Naive thymus-derived CD4-positive, alpha-beta T cell (primary cell): Measurements from ENCODE around the gene MANSC1. TPM values are rescaled to one million over a fixed set of nuclear protein-coding genes. Genes with fewer than 3 reads are reported as not detected.

Experiments used
- ATAC-seq: fragments of 150-1000 bp; cut with Tn5 transposase; 2 replicates; pipeline ENCODE4 v1.10.0; 2021; ENCODE audit warnings: mild to moderate bottlenecking, moderate library complexity
- CTCF ChIA-PET: fragments of 350-600 bp; sonication (Branson Sonifier 250); formaldehyde crosslinking; loops from one replicate; lab custom pipeline; 2021; ENCODE audit warnings: antibody characterized with exemption; lab: Charles Lee
- POLR2A ChIA-PET: fragments of 350-600 bp; sonication (Branson Sonifier 250); formaldehyde crosslinking; loops from one replicate; lab custom pipeline; 2021; ENCODE audit warnings: antibody characterized with exemption, inconsistent platforms; lab: Charles Lee
- DNase-seq, 9 donors: peaks; one replicate each; pipeline versions ENCODE4 v3.0.0 to v3.0.0-alpha.2; 2020 to 2022; ENCODE audit warnings: mixed read lengths in 1 of 9
- H3K27ac ChIP-seq: one replicate; pipeline ENCODE4 v1.7.0; 2013; ENCODE audit warnings: mild to moderate bottlenecking, low read depth, low read length, moderate library complexity
- H3K27me3 ChIP-seq, 2 donors: one replicate each; pipeline ENCODE4 v1.7.0; 2013; ENCODE audit warnings: low read length in 2 of 2, mild to moderate bottlenecking in 2 of 2, moderate library complexity in 2 of 2; ENCODE audit not compliant: control insufficient read depth in 2 of 2, insufficient read depth in 2 of 2
- H3K36me3 ChIP-seq, 3 experiments: 1 replicate in 2 of 3; 2 replicates in 1 of 3; pipeline ENCODE4 v1.7.0; 2013; ENCODE audit warnings: low read length in 3 of 3, mild to moderate bottlenecking in 3 of 3, moderate library complexity in 1 of 3; ENCODE audit not compliant: insufficient read depth in 3 of 3, control insufficient read depth in 2 of 3
- H3K4me1 ChIP-seq, 2 donors: one replicate each; pipeline ENCODE4 v1.7.0; 2013; ENCODE audit warnings: low read length in 2 of 2, mild to moderate bottlenecking in 2 of 2, moderate library complexity in 1 of 2; ENCODE audit not compliant: control insufficient read depth in 2 of 2, insufficient read depth in 2 of 2
- H3K4me3 ChIP-seq: 2 replicates; pipeline ENCODE4 v1.7.0; 2013; ENCODE audit warnings: mild to moderate bottlenecking, low read length
- H3K9me3 ChIP-seq, 3 experiments: 1 replicate in 2 of 3; 2 replicates in 1 of 3; pipeline ENCODE4 v1.7.0; 2013; ENCODE audit warnings: low read length in 3 of 3; ENCODE audit not compliant: control insufficient read depth in 2 of 3
- H3K27ac Mint-ChIP-seq, 9 donors: one replicate each; pipeline ENCODE4 v1.8.0; 2020 to 2022; ENCODE audit warnings: mixed read lengths in 9 of 9, mild to moderate bottlenecking in 8 of 9, moderate library complexity in 5 of 9, inconsistent platforms in 2 of 9
- H3K27me3 Mint-ChIP-seq, 5 donors: one replicate each; pipeline ENCODE4 v1.8.0; 2021 to 2022; ENCODE audit warnings: mixed read lengths in 5 of 5, mild to moderate bottlenecking in 1 of 5
- H3K36me3 Mint-ChIP-seq, 5 donors: one replicate each; pipeline ENCODE4 v1.8.0; 2020 to 2022; ENCODE audit warnings: mixed read lengths in 5 of 5, mild to moderate bottlenecking in 3 of 5, inconsistent platforms in 1 of 5
- H3K4me1 Mint-ChIP-seq, 7 donors: one replicate each; pipeline ENCODE4 v1.8.0; 2020 to 2022; ENCODE audit warnings: mixed read lengths in 7 of 7, mild to moderate bottlenecking in 3 of 7, inconsistent platforms in 1 of 7
- H3K4me3 Mint-ChIP-seq, 10 donors: one replicate each; pipeline ENCODE4 v1.8.0; 2020 to 2022; ENCODE audit warnings: mild to moderate bottlenecking in 10 of 10, mixed read lengths in 10 of 10, moderate library complexity in 6 of 10, inconsistent platforms in 2 of 10
- H3K9me3 Mint-ChIP-seq, 11 donors: one replicate each; pipeline ENCODE4 v1.8.0; 2020 to 2022; ENCODE audit warnings: mixed read lengths in 11 of 11, mild to moderate bottlenecking in 4 of 11, inconsistent platforms in 1 of 11, moderate library complexity in 1 of 11
- intact Hi-C, 2 donors: fragments of 100-400 bp; cut with micrococcal nuclease; formaldehyde crosslinking; loops; one replicate each; pipeline ENCODE4 v1.15.1; 2023
- polyA plus RNA-seq, 2 donors: library from polyadenylated mRNA; unstranded; fragments of 300-500 nt; fragmentation: Illumina TruSeq; gene quantifications; one replicate each; pipeline ENCODE4 v1.2.3, GENCODE V29; 2021
- total RNA-seq, 6 experiments: library from RNA in 5 of 6; stranded (reverse) in 5 of 6; gene quantifications; 1 replicate in 5 of 6; 2 replicates in 1 of 6; pipeline ENCODE4 v1.2.3 and lab custom pipeline; 2021 to 2026

Gene MANSC1
- total and polyA plus RNA-seq, 7 experiments from 2014 or later = 0.60 to 4.2 (median 0.97) TPM

- POLR2A ChIA-PET = interaction anchor here (0.6 to 4.0 kb wide), 41 partner anchors 8 to 840 kb away, joined by 3 to 88 read pairs (median 4); partner anchors contain the start of genes CDKN1B, CREBL2, DUSP16 and ETV6
- ATAC-seq = no peak
- Mint-ChIP-seq H3K27me3 (no peaks in the 10 kb centered on the region), H3K36me3 (peaks cover 0 to 11% (median 9%) of the 10 kb centered on the region in 5 donors), H3K4me3 (peak overlapping the region; percentile 90 to 99 (median 96)), H3K4me1 (peaks cover 31 to 73% (median 60%) of the 10 kb centered on the region in 7 donors), H3K27ac (peak overlapping the region; percentile 92 to 99 (median 98)), H3K9me3 (peaks cover 0 to 3% (median 0%) of the 10 kb centered on the region in 11 donors)
- intact Hi-C loops = loop anchor here (1.0 to 10.0 kb wide), 22 partner anchors 9 to 1187 kb away; partner anchors contain the start of genes CDKN1B (in 2 of the 2), CREBL2 (in 2 of the 2), ETV6 (in 2 of the 2) and GPR19 (in 2 of the 2)
- H3K4me3 ChIP-seq = peak overlapping the region; percentile 85
- H3K36me3 ChIP-seq = peaks cover 0 to 6% (median 0%) of the 10 kb centered on the region in 3 experiments
- no peaks in the 10 kb centered on the region for H3K9me3 ChIP-seq
- CTCF ChIA-PET = interaction anchor here (0.6 to 2.5 kb wide), 17 partner anchors 9 to 380 kb away, joined by 3 to 13 read pairs (median 5); partner anchors contain the start of gene DUSP16
- H3K4me1 ChIP-seq = peaks cover 14 to 28% of the 10 kb centered on the region in 2 donors
- peak in 3 of 9 donors; percentile 4 to 41 (median 11) for DNase-seq
- H3K27ac ChIP-seq = peak overlapping the region; percentile 99
- no peaks in the 10 kb centered on the region for H3K27me3 ChIP-seq
These were observed 7.8 kb upstream of the MANSC1 start for GRCh38 chr12:12357719-12358461.

- H3K9me3 ChIP-seq = no peaks in the 10 kb centered on the region
- peak within 1 kb of the TSS; percentile 92 to 99 (median 98) for H3K27ac Mint-ChIP-seq
- H3K4me3 Mint-ChIP-seq = peak within 1 kb of the TSS; percentile 90 to 99 (median 96)
- ATAC-seq = peak; percentile 96
- peaks cover 0 to 9% (median 7%) of the 10 kb centered on the region in 5 donors for H3K36me3 Mint-ChIP-seq
- no peaks in the 10 kb centered on the region for H3K27me3 ChIP-seq
- H3K4me3 ChIP-seq = peak within 1 kb of the TSS; percentile 85
- H3K27ac ChIP-seq = peak within 1 kb of the TSS; percentile 99
- peaks cover 14 to 28% of the 10 kb centered on the region in 2 donors for H3K4me1 ChIP-seq
- DNase-seq = peak; percentile 94 to 99 (median 97)
- peaks cover 0 to 3% (median 0%) of the 10 kb centered on the region in 11 donors for H3K9me3 Mint-ChIP-seq
- peaks cover 31 to 74% (median 64%) of the 10 kb centered on the region in 7 donors for H3K4me1 Mint-ChIP-seq
- intact Hi-C loops = loop anchor here (1.0 to 10.0 kb wide), 22 partner anchors 8 to 1186 kb away; partner anchors contain the start of genes CDKN1B (in 2 of the 2), CREBL2 (in 2 of the 2), ETV6 (in 2 of the 2) and GPR19 (in 2 of the 2)
- H3K27me3 Mint-ChIP-seq = no peaks in the 10 kb centered on the region
- POLR2A ChIA-PET = interaction anchor here (0.6 to 4.0 kb wide), 44 partner anchors 8 to 841 kb away, joined by 3 to 88 read pairs (median 4); partner anchors contain the start of genes CDKN1B, CREBL2, DUSP16 and ETV6
- H3K36me3 ChIP-seq = peaks cover 0 to 4% (median 0%) of the 10 kb centered on the region in 3 experiments
- CTCF ChIA-PET = interaction anchor here (0.5 to 2.5 kb wide), 21 partner anchors 10 to 801 kb away, joined by 3 to 13 read pairs (median 4); partner anchors contain the start of gene DUSP16
These were observed 7.1 kb upstream of the MANSC1 start, which contains the start of gene BORCS5 for GRCh38 chr12:12356896-12357718. BORCS5 (plus strand) TSS chr12:12357078; CDS start chr12:12357452, 374 bp downstream.

GRCh38 chr12:12356467-12356895, 6.4 kb upstream of the MANSC1 start:
- peaks cover 0 to 3% (median 0%) of the 10 kb centered on the region in 11 donors for H3K9me3 Mint-ChIP-seq
- no peaks in the 10 kb centered on the region for H3K9me3 ChIP-seq
- peak in 1 of 9 donors; percentile 14 for DNase-seq
- intact Hi-C loops = loop anchor here (2.0 to 10.0 kb wide), 10 partner anchors 90 to 1186 kb away; partner anchors contain the start of genes SMIM10L1 (in 2 of the 2), CREBL2 (in 1 of the 2), DDX47 (in 1 of the 2) and ETV6 (in 1 of the 2)
- H3K4me1 ChIP-seq = peaks cover 15 to 22% of the 10 kb centered on the region in 2 donors
- ATAC-seq = no peak
- ChIA-PET CTCF (interaction anchor here (0.5 to 2.5 kb wide), 11 partner anchors 11 to 801 kb away, joined by 3 to 13 read pairs (median 5); partner anchors contain the start of gene DUSP16), POLR2A (interaction anchor here (0.6 to 4.0 kb wide), 27 partner anchors 9 to 813 kb away, joined by 3 to 88 read pairs (median 9); partner anchors contain the start of genes CDKN1B, CREBL2, DUSP16 and LRP6)
- H3K36me3 Mint-ChIP-seq = peaks cover 0 to 4% (median 3%) of the 10 kb centered on the region in 5 donors
- peak overlapping the region; percentile 90 to 99 (median 96) for H3K4me3 Mint-ChIP-seq
- peak overlapping the region; percentile 99 for H3K27ac ChIP-seq
- H3K36me3 ChIP-seq = peaks cover 0 to 4% (median 0%) of the 10 kb centered on the region in 3 experiments
- H3K4me3 ChIP-seq = peak overlapping the region; percentile 85
- H3K27ac Mint-ChIP-seq = peak overlapping the region; percentile 92 to 99 (median 98)
- no peaks in the 10 kb centered on the region for H3K27me3 ChIP-seq
- H3K27me3 Mint-ChIP-seq = no peaks in the 10 kb centered on the region
- peaks cover 31 to 69% (median 58%) of the 10 kb centered on the region in 7 donors for H3K4me1 Mint-ChIP-seq

- ATAC-seq = no peak
- Mint-ChIP-seq H3K27me3 (no peaks in the 10 kb centered on the region), H3K36me3 (peaks cover 0 to 2% (median 0%) of the 10 kb centered on the region in 5 donors), H3K4me3 (no peak overlapping the region), H3K27ac (peak overlapping the region in 8 of 9 donors; percentile 1 to 79 (median 43)), H3K4me1 (peaks cover 38 to 73% (median 55%) of the 10 kb centered on the region in 7 donors), H3K9me3 (peaks cover 0 to 3% (median 0%) of the 10 kb centered on the region in 11 donors)
- intact Hi-C loops = loop anchor here (10.0 kb wide), 2 partner anchors 751 to 1179 kb away; partner anchors contain the start of genes GSG1 (in 1 of the 2) and SMIM10L1 (in 1 of the 2)
- ChIA-PET CTCF (interaction anchor here (1.2 kb wide), 1 partner anchor 19 kb away, joined by 3 read pairs; no protein-coding TSS in a partner anchor), POLR2A (no interaction called here)
- H3K27me3 ChIP-seq = no peaks in the 10 kb centered on the region
- H3K4me1 ChIP-seq = peaks cover 22 to 29% of the 10 kb centered on the region in 2 donors
- no peaks in the 10 kb centered on the region for H3K9me3 ChIP-seq
- no peak for DNase-seq
- H3K36me3 ChIP-seq = peaks cover 0 to 4% (median 0%) of the 10 kb centered on the region in 3 experiments
- H3K27ac ChIP-seq = no peak overlapping the region
- no peak overlapping the region for H3K4me3 ChIP-seq
These were observed 3.8 kb upstream of the MANSC1 start for GRCh38 chr12:12353807-12354206.

GRCh38 chr12:12353276-12353675, 3.2 kb upstream of the MANSC1 start:
- H3K27ac Mint-ChIP-seq = peak overlapping the region; percentile 1 to 79 (median 28)

More at GRCh38 chr12:12353276-12353675, 3.2 kb upstream of the MANSC1 start:
- Histone ChIP-seq H3K36me3 (peaks cover 0 to 4% (median 0%) of the 10 kb centered on the region in 3 experiments), H3K9me3 (no peaks in the 10 kb centered on the region), H3K4me1 (peaks cover 17 to 28% of the 10 kb centered on the region in 2 donors), H3K27me3 (no peaks in the 10 kb centered on the region), H3K4me3 (no peak overlapping the region), H3K27ac (no peak overlapping the region)
- ChIA-PET POLR2A (no interaction called here), CTCF (no interaction called here)
- no peak for ATAC-seq
- peaks cover 35 to 72% (median 51%) of the 10 kb centered on the region in 7 donors for H3K4me1 Mint-ChIP-seq
- H3K4me3 Mint-ChIP-seq = peak overlapping the region in 1 of 10 donors; percentile 6
- H3K9me3 Mint-ChIP-seq = peaks cover 0 to 3% (median 0%) of the 10 kb centered on the region in 11 donors
- no peaks in the 10 kb centered on the region for H3K27me3 Mint-ChIP-seq
- no peak for DNase-seq
- H3K36me3 Mint-ChIP-seq = peaks cover 0 to 2% (median 0%) of the 10 kb centered on the region in 5 donors
- intact Hi-C loops = loop anchor here (10.0 kb wide), 2 partner anchors 752 to 1178 kb away; partner anchors contain the start of genes GSG1 (in 1 of the 2) and SMIM10L1 (in 1 of the 2)
